ENCODE measurements around the gene PRKCA. TPM values are rescaled to one million over a fixed set of nuclear protein-coding genes. Genes with fewer than 3 reads are reported as not detected.
"Not testable (repeated sequence)": the region's sequence is repeated elsewhere in the genome, so short reads cannot be mapped to it uniquely, and the experiment has no call there.

PRKCA gene
- polyA plus RNA-seq, 2 of the 4 experiments (the other 2 are of a cell fraction) = 28.8 to 65.0 TPM

GRCh38 chr17:66340720-66341119 is 38.3 kb downstream of the PRKCA start:
- Histone ChIP-seq H3K4me3 (no peak overlapping the region), H3K4me1 (peaks cover 63% of the 10 kb centered on the region), H3K9me3 (no peaks in the 10 kb centered on the region), H3K27ac (peak overlapping the region; percentile 4 to 45; a peak in 3 of 6 replicates), H3K4me2 (peak overlapping the region; percentile 56; the same call in 2 of the 3 replicates)
- ChIA-PET POLR2A (no interaction called here), CTCF (interaction anchor here (0.6 to 1.3 kb wide), 2 partner anchors 31 to 86 kb away, joined by 3 to 4 read pairs; no protein-coding TSS in a partner anchor)
- TF ChIP-seq MYC (IDR thresholded peaks at IDR 0.05; ENCODE audit: borderline replicate concordance, low read length) = no peak
- TF ChIP-seq BCL3 (IDR thresholded peaks at IDR 0.05) = no peak
- TF ChIP-seq HMGXB4 (CRISPR knock-in tag; IDR thresholded peaks at IDR 0.05; ENCODE audit: borderline replicate concordance) = no peak
- TF ChIP-seq TP53 (CRISPR knock-in tag; IDR thresholded peaks at IDR 0.05) = no peak
- TF ChIP-seq ZSCAN20 (CRISPR knock-in tag; IDR thresholded peaks at IDR 0.05) = no peak
- no peak for TF ChIP-seq HES2 (IDR thresholded peaks at IDR 0.05)
- TF ChIP-seq HOXB5 (CRISPR knock-in tag; IDR thresholded peaks at IDR 0.05) = no peak
- no peak for TF ChIP-seq KDM5A (IDR thresholded peaks at IDR 0.05)
- DNase-seq (ENCODE audit: low read depth in 1 of 2, low spot score in 1 of 2) = no peak
- no peak for ATAC-seq
- no peak for FAIRE-seq
- WGBS (ENCODE audit: missing lambda C conversion rate) = 92% methylated on average over 2 of the region's 2 CpGs

- no peak for ATAC-seq
- POLR2A ChIA-PET = no interaction called here
- no peak for FAIRE-seq
- H3K27ac ChIP-seq = peak overlapping the region; percentile 35 to 45; a peak in 4 of 6 replicates
- no peaks in the 10 kb centered on the region for H3K9me3 ChIP-seq
- H3K4me1 ChIP-seq = peaks cover 71% of the 10 kb centered on the region
- DNase-seq (ENCODE audit: low read depth in 1 of 2, low spot score in 1 of 2) = no peak
- H3K4me2 ChIP-seq = peak overlapping the region; percentile 56
- H3K4me3 ChIP-seq = no peak overlapping the region
- no peak for TF ChIP-seq KDM1A (IDR thresholded peaks at IDR 0.05; ENCODE audit: low read depth)
- no peak for TF ChIP-seq CHD4 (IDR thresholded peaks at IDR 0.05; ENCODE audit: borderline replicate concordance)
- TF ChIP-seq FOSL2 (IDR thresholded peaks at IDR 0.05) = no peak
- TF ChIP-seq FOSL2 (CRISPR knock-in tag; IDR thresholded peaks at IDR 0.05) = no peak
- TF ChIP-seq SMC3 (IDR thresholded peaks at IDR 0.05) = no peak
- no peak for TF ChIP-seq ESRRA (IDR thresholded peaks at IDR 0.05; ENCODE audit: borderline replicate concordance, low read length)
- no peak for TF ChIP-seq CHD2 (IDR thresholded peaks at IDR 0.05; ENCODE audit: low read length, partially characterized antibody)
- no peak for TF ChIP-seq E2F6 (IDR thresholded peaks at IDR 0.05; ENCODE audit: borderline replicate concordance, low read depth)
- no peak for TF ChIP-seq HEYL (CRISPR knock-in tag; IDR thresholded peaks at IDR 0.05)
- no peak for TF ChIP-seq JUN (IDR thresholded peaks at IDR 0.05)
- no peak for TF ChIP-seq ZFP36 (IDR thresholded peaks at IDR 0.05; ENCODE audit: borderline replicate concordance, partially characterized antibody)
- no peak for TF ChIP-seq CBX8 (IDR thresholded peaks at IDR 0.05)
- TF ChIP-seq MAFK (IDR thresholded peaks at IDR 0.05; ENCODE audit: partially characterized antibody) = no peak
- no peak for TF ChIP-seq CTCF (IDR thresholded peaks at IDR 0.05)
- TF ChIP-seq POLR2AphosphoS2 (conservative IDR thresholded peaks at IDR 0.05; ENCODE audit: low read length) = no peak
- no peak for TF ChIP-seq RARB (CRISPR knock-in tag; IDR thresholded peaks at IDR 0.05)
- TF ChIP-seq RCOR1 (IDR thresholded peaks at IDR 0.05; ENCODE audit: low read depth, low read length) = no peak
- TF ChIP-seq ZSCAN20 (CRISPR knock-in tag; IDR thresholded peaks at IDR 0.05) = no peak
- no peak for TF ChIP-seq EHF (CRISPR knock-in tag; IDR thresholded peaks at IDR 0.05)
- TF ChIP-seq FOXS1 (CRISPR knock-in tag; IDR thresholded peaks at IDR 0.05) = no peak
- no peak for TF ChIP-seq TP53 (CRISPR knock-in tag; IDR thresholded peaks at IDR 0.05)
- 45% methylated on average over 4 of the region's 4 CpGs for WGBS (ENCODE audit: missing lambda C conversion rate)
- CTCF ChIA-PET = interaction anchor here (1.0 to 1.2 kb wide), 2 partner anchors 80 to 226 kb away, joined by 3 to 4 read pairs; no protein-coding TSS in a partner anchor
Observed at GRCh38 chr17:66341462-66341861, 39.0 kb downstream of the PRKCA start.

GRCh38 chr17:66342263-66342662 is 39.9 kb downstream of the PRKCA start:
- WGBS (ENCODE audit: missing lambda C conversion rate) = 93% methylated on average over 4 of the region's 4 CpGs
- POLR2A ChIA-PET; H3K4me3 ChIP-seq; H3K4me2 ChIP-seq; FAIRE-seq; DNase-seq (ENCODE audit: low read depth in 1 of 2, low spot score in 1 of 2); ATAC-seq; H3K9me3 ChIP-seq: not testable (repeated sequence)
- CTCF ChIA-PET = interaction anchor here (1.0 to 1.2 kb wide), 2 partner anchors 80 to 225 kb away, joined by 3 to 4 read pairs; no protein-coding TSS in a partner anchor
- peak overlapping the region; percentile 38 to 81; a peak in 4 of 6 replicates for H3K27ac ChIP-seq
- H3K4me1 ChIP-seq = peaks cover 79% of the 10 kb centered on the region
